NCI-H187 (cell line): ENCODE measurements around the gene FBXO31.
"Not testable (repeated sequence)": the region's sequence is repeated elsewhere in the genome, so short reads cannot be mapped to it uniquely, and the experiment has no call there.

Experiments
- DNase-seq, 2 experiments: peaks; one replicate each; lab custom pipeline; 2025; lab: John Stamatoyannopoulos, UW

Gene FBXO31

DNA sequence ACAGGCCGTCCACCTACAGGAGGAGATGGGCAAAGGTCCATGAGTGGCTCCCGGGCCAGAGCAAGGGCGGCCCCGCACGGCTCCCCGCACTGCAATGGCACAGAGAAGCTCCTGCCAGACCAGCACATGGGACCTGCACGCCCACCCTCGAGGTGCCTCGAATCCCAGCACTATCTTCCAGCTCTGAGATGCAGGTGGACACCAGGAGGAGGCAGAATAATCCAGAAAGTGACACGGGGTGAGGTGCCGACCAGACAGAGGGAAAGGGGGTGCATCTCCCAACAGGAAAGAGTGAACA is 39.9 kb downstream of the FBXO31 start:
- DNase-seq, result no peak

DNA sequence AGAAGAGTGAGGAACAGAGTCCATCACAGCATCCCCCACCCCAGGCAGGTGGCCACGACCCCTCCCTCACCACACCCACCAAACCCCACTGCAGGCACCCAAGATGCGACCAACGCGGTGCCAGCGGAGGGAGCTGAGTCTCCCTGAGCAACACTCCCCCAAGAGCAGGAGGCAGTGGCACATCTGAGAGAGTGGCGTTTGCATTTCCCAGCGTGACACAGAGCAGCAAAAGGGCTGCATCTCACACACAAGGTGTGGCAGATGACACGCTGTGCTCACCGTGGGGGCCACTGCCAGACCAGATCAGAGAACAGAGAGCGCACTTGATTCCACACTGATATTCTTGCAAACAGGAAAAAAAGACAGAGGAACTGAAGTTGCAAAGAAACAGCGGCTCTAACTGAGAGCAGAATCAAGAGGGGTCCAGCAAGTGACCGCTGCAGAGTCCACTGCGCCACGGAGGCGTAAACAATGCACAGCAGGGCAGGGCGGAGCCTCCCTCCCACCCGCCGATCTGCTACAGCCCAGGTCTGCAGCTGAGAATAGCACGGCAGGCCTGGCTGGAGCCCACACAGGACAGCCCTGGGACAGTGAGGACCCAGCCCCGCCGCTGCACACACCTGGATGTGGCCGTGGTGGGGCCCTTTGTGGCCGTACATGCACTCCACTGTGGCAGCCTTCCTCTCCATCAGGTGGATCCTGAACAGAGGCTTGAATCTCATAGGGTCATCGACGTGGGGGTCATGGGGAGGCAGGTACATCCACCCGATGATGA is 40.4 kb downstream of the FBXO31 start:
- DNase-seq, result no peak

- no peak for DNase-seq
These were observed 41.1 kb downstream of the FBXO31 start for GRCh38 chr16:87342504-87342903.

GRCh38 chr16:87340198-87340597 is 43.4 kb downstream of the FBXO31 start:
- no peak for DNase-seq

- DNase-seq, result not testable (repeated sequence)
These were observed 43.9 kb downstream of the FBXO31 start for GRCh38 chr16:87339724-87340105.

DNA sequence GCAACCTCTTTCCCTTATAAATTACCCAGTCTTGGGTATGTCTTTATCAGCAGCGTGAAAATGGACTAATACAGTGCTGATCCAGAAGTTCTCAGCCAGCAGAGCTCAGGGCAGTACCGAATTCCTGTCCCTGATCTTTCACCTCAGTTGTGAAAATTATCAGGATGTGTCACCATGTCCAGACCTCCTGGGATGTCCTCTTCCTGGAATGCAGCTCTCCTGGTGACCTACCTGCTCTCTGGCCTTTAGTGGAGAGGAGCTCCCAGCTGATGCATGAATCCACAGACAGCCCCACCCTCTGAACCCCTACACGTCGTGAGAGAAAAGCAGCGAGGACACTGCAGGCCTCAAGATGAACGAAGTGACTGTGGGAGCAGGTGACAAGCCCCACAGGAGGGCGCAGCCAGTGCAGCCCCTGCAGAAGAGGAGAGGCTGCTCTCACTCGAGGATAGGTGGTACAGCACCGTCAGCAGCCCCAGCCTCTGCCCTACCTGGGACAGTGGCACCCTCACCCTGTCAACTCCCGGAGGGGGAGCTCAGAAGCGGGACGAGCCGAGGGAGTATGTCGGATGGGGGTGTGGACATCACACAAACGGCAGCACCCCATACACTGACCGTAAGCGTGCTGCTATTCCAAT is 44.4 kb downstream of the FBXO31 start:
- no peak for DNase-seq

DNA sequence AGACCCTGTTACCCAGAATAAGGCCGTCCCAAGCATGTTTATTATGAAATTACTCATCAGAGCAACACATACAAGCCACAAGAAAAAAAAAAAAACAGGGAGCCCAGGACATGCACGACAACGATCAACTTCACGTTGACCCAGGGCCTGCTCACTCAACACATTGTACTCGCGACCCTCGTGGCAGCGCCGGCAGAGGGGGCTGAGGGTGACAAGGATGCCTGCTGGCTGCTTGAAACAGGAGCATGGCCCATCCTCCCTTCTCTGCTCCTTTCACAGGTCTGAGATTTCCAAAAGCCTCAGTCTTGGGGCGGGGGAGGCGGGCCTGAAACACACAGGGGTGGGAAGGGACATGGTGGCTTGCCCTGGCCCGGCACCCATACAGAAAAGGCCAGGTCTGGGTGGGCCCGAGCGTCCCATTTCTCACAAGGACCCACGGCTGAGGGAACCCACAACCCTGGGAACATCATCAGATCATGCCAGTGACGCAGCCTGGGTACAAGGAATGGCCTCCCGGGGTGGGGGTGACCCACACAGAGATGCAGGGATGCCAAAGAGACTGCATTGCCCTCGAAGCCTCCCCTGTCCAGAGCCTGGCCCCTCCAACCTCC is 45.3 kb downstream of the FBXO31 start:
- no peak for DNase-seq

DNA sequence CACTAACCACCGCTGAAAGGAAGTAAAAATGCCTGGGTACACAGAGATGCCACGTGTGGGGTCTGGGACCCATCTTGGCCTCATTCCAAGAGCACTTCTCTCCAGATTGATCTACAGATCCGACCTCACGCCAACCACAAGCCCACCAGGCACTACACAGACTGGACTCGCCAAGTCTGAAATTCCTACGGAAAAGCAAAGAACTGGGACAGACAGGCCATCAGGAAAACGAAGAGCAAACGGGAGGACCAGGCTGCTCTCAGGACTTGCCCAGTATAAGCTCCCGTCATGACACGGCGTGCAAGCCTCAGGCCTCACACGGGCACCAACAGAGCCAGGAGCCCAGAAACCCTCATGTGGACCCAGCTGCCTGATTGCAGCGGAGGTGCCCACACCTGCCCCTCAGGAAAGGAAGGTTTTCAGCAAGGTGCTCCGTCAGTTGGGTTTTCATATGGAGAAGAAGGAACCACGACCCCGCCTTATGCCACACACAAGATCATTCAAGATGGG is 46.3 kb downstream of the FBXO31 start:
- DNase-seq, result no peak

DNA sequence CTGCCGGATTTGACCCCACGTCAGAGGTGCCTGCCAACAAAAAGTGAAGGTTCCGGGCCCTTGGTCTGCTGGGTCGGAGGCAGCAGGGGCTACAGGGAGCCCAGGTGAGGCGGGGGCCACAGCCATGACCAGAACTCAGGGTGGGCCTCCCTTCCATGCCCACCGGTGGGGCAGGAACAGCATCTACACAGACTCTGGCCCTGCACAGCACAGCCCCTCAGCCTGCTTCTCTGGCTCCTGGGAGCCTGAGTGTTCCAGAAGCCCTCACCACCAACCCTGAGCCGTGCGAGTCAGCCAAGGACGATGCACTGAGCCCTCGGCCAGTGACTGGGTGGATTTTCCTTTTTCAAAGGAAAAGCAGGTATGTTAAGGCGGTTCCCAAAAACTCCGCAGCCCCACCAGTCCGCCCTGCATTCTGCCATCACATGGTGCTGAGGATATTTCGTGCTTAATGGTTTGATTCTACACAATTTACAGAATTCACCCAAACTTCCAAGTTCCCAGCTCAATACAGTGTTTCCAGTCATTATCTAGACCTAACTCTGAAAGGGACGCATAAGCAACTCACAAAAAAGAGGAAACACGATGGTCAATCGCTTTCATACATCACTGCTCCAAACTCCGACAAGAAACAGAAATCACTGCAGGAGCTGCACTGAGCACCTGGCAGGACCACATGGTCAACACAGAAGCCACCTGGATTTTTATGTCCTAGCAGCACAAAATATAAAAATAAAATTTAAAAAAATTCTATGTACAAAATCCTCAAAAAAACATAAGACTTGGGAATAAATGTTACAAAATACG is 46.9 kb downstream of the FBXO31 start:
- DNase-seq, result no peak

DNA sequence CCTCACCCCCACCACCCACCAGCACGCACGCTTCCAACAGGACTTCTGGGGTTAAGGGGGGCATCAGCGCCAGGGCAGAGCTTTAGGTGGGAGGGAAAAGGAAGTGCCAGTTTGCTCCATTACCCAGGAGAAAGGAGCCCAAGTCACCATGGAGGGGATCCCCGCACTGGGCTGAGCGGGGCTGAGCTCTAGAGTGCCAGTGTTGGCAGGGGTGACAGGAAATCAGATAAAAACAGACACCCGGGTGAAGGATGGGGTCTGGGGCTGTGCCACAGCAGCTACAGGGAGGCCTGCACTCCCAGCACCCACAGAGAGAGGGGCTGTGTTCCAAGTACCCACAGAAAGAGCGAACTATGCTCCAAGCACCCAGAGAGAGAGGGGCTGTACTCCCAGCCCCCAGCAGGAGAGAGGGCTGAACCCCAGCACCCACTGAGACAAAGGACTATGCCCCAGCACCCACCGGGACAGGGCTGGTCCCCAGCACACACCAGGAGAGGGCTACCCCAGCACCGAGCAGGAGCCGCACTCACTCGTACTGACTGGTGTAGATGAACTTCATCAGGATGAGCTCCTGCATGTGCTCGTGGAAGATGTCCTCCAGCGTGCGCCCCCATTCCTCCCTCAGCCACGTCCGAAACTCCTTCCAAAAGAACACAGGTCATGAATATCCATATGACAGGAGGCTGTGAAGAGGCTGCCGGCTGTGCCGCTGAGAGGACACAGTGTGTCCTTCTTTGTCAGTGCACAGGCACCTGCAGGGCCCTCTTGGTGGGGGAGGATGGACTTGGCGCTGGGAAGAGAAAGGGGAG is 47.7 kb downstream of the FBXO31 start:
- no peak for DNase-seq

- DNase-seq, result no peak
These were observed 48.6 kb downstream of the FBXO31 start for GRCh38 chr16:87334651-87335624.

DNA sequence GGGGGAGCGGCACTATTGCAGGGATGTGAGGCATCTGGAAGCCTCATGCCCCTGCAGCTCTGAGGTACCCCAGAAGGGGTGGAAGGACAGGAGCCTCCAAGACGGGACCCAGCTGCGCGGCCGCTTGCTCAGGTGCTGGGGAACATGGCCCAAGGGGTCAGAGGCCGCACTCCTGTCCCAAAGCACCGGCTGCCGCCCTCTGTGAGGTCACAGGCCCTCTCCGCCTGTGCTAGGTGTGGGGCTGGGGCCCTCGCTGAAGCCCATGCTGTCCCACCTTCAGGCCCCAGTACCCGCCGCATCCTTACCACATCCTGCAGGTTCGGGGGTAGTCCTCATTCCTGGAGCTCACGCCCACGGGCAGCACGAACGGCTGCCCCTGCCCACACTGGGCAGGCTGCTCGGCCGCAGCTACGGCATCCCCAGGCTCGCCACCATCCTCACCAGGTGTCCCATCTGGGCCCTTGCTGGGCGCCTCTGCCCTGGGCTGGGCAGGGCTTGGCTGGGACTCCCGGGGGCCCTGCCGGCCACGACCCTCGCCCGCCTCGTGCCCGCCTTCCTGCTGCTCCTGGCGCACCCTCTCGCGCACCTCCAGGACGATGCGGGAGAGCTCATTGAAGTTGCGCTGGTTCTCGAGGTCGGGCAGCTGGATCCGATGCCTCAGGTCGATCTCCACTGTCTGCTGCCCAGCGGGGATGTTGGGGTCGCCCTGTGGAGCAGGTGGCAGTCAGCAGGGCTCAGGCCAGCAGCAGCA is 49.8 kb downstream of the FBXO31 start:
- no peak for DNase-seq

- no peak for DNase-seq
These were observed 50.5 kb downstream of the FBXO31 start for GRCh38 chr16:87333101-87333500.

DNA sequence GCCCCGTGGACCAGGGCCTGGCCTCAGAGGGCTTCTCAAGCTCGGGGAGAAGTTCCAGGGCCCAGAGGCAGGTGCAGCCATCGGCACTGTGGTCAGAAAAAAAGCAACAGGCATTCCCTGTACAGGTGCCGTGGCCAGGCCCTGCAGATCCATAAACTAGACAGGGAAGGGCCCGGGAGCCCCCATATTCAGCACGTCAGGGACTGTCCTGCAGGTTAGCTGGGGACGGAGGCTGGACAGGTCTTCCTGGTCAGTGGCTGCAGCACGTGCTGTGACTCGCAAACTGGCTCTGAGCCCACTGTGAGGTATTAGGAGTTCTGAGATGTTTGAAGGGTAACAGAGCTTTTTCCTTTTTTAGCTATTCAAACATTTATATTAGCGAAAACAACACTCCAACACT is 51.4 kb downstream of the FBXO31 start:
- no peak for DNase-seq

GRCh38 chr16:87331241-87331801 is 52.3 kb downstream of the FBXO31 start:
- no peak for DNase-seq

DNA sequence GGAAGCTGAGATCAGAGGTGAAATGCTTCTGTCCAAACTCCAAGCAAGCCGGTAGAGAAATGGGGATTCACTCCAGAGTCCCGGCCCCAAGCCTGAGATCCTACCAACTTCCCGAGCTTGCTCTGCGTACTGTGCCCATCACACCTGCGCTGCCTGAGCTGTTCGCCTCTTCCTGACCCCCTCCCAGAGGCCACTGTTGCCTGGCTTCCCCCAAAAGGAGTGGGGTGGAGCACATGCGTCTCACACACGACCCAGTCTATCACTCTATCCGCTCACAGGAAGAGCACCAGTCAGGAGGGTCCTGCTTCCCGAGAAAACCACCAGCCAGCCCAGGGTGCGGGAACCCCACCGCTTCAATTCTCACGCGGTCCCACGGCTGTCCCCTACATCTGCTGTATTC is 52.9 kb downstream of the FBXO31 start:
- no peak for DNase-seq

DNA sequence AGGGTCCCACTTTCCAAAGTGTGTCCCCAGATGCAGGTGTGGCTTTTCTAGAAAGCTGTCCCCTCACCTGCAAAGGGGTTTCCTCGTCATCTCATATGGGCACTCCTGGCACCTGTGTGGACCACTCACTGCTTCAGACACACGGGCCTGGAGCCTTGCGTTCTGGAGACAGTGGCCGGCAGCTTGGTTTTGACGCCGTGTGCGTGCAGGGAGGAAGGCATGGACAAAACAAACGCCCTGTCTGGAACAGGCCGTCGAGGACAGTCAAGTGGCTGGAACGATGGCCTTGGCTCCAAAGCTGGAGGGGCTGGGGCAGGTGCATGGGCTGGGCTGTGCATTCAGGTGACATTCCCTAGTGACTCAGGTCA is 53.3 kb downstream of the FBXO31 start:
- no peak for DNase-seq

GRCh38 chr16:87329436-87330256 is 53.9 kb downstream of the FBXO31 start:
- DNase-seq, result no peak

GRCh38 chr16:87328846-87329245 is 54.7 kb downstream of the FBXO31 start:
- DNase-seq, result no peak
